Measurements from ENCODE around the gene ANP32E. TPM values are rescaled to one million over a fixed set of nuclear protein-coding genes. Genes with fewer than 3 reads are reported as not detected.
"Not testable (repeated sequence)": the region's sequence is repeated elsewhere in the genome, so short reads cannot be mapped to it uniquely, and the experiment has no call there.

The ANP32E gene
- total and polyA plus RNA-seq, 2 of the 8 experiments (the other 6 are each of a cell fraction or from before 2014, with no cell fraction given), result 20.7 to 123 TPM

GRCh38 chr1:150186438-150186788, 49.5 kb downstream of the ANP32E start:
- H4K20me1 ChIP-seq (replicated peaks in 1 of 2; ENCODE audit: control insufficient read depth in 1 of 2, insufficient read depth in 2 of 2, low read length in 2 of 2); H3K27me3 ChIP-seq (replicated peaks in 1 of 4; ENCODE audit: control insufficient read depth in 3 of 4, extremely low read depth in 1 of 4, insufficient read depth in 3 of 4, low read length in 3 of 4); H2BK15ac ChIP-seq (ENCODE audit: low read length); H3K56ac ChIP-seq (replicated peaks; ENCODE audit: insufficient read length, low read depth, low read length); H3K4me1 ChIP-seq (replicated peaks in 1 of 4; ENCODE audit: control insufficient read depth in 3 of 4, insufficient read depth in 4 of 4, low read length in 3 of 4); H3K9ac ChIP-seq (replicated peaks in 1 of 4; ENCODE audit: extremely low read depth in 1 of 4, low read depth in 3 of 4, low read length in 3 of 4); H4K91ac ChIP-seq (replicated peaks; ENCODE audit: insufficient read length, low read length); H3K79me2 ChIP-seq (ENCODE audit: control insufficient read depth in 1 of 2, insufficient read depth in 2 of 2, low read length in 2 of 2); H4K5ac ChIP-seq (ENCODE audit: insufficient read length, low read depth, low read length); H2AFZ ChIP-seq (ENCODE audit: low read length); H2BK20ac ChIP-seq (ENCODE audit: low read length); H3K9me3 ChIP-seq (ENCODE audit: insufficient read depth in 2 of 2, low read depth in 1 of 2, low read length in 1 of 2); FAIRE-seq; H2BK5ac ChIP-seq (ENCODE audit: low read depth, low read length); H3K4me3 ChIP-seq (ENCODE audit: extremely low read depth in 1 of 4, insufficient read depth in 2 of 4, low read depth in 3 of 4, low read length in 4 of 4); H3K23me2 ChIP-seq (ENCODE audit: low read depth, low read length); H3K14ac ChIP-seq (ENCODE audit: insufficient read length); H4K8ac ChIP-seq (ENCODE audit: extremely low read depth, insufficient read depth, low read length); H3K18ac ChIP-seq (ENCODE audit: extremely low read depth, low read length); DNase-seq (ENCODE audit: low read depth in 1 of 2, low spot score in 2 of 2); H2BK12ac ChIP-seq (ENCODE audit: low read depth, low read length); H2AK5ac ChIP-seq (ENCODE audit: low read depth, low read length); H3K36me3 ChIP-seq (ENCODE audit: control insufficient read depth in 2 of 4, insufficient read depth in 4 of 4, low read length in 3 of 4); H3K23ac ChIP-seq (ENCODE audit: insufficient read length); H2BK120ac ChIP-seq (replicated peaks; ENCODE audit: low read depth, low read length); H3K4me2 ChIP-seq (ENCODE audit: insufficient read depth in 1 of 2, low read depth in 2 of 2, low read length in 2 of 2); H3K4ac ChIP-seq (replicated peaks; ENCODE audit: insufficient read length, low read depth, low read length); H3K27ac ChIP-seq (ENCODE audit: low read depth, low read length); H3K79me1 ChIP-seq (ENCODE audit: low read depth, low read length): not testable (repeated sequence)
- WGBS, 2 experiments (ENCODE audit: extremely low coverage in 1 of 2, insufficient coverage in 1 of 2, insufficient read length in 1 of 2, insufficient replicate concordance in 2 of 2, low coverage in 1 of 2, low lambda C conversion rate in 2 of 2, missing lambda C conversion rate in 1 of 2), result 96% methylated on average over 7 of the region's 7 CpGs; no CpG with 5 or more reads in 1 of the 2 experiments
- CTCF ChIA-PET (ENCODE audit: partially characterized antibody), result interaction anchor here (1.0 to 2.9 kb wide), 20 partner anchors 8 to 305 kb away, joined by 3 to 43 read pairs (median 5); no protein-coding TSS in a partner anchor
- POLR2A ChIA-PET (ENCODE audit: partially characterized antibody), result interaction anchor here (0.9 to 3.5 kb wide), 6 partner anchors 8 to 299 kb away, joined by 3 to 22 read pairs (median 4); partner anchors contain the start of gene VPS45

All from H1 (cell line).